ENCODE measurements around the gene PPP1R12B.
"Not testable (repeated sequence)": the region's sequence is repeated elsewhere in the genome, so short reads cannot be mapped to it uniquely, and the experiment has no call there.

DNA sequence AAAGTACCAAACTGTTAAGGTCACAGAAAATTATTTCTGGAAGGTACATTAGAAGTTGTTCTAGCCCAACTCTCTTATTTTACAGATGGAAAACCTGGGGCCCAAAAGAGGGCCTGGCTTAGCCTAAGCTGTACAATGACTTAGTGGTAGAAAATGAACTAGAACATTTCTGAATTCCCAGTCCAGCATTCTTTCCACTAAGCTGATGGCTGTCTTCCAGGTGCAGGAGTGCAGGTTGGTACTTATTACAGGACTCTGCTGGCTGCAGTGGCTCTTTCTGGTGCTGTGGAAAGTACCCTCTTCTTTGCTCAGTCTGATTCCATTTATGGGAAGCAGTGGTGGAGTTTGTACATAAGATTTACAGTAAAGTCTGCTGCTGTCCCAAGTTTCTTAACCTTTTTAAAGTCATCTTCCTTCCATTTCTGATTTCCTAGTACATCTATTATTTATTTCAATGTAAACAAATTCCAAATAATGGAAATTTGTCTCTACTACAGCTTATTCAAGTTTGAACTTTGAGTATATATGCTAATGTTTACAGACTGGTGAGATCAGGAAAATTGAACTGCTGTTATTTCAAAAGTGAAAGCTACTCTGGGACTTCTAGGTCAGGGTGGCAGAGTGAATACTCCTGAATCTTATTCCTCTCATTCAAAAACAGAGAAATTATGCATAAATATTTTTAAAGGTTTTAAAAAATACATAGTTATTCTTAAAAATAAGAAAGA is 171.8 kb downstream of the PPP1R12B start:
- not testable (repeated sequence) for TF ChIP-seq POLR2AphosphoS5 (IDR thresholded peaks at IDR 0.05; ENCODE audit: low read depth, low read length); SIN3A (IDR thresholded peaks at IDR 0.05; ENCODE audit: borderline replicate concordance, insufficient read depth, low read depth, low read length)
- TF ChIP-seq, protein P1, sequence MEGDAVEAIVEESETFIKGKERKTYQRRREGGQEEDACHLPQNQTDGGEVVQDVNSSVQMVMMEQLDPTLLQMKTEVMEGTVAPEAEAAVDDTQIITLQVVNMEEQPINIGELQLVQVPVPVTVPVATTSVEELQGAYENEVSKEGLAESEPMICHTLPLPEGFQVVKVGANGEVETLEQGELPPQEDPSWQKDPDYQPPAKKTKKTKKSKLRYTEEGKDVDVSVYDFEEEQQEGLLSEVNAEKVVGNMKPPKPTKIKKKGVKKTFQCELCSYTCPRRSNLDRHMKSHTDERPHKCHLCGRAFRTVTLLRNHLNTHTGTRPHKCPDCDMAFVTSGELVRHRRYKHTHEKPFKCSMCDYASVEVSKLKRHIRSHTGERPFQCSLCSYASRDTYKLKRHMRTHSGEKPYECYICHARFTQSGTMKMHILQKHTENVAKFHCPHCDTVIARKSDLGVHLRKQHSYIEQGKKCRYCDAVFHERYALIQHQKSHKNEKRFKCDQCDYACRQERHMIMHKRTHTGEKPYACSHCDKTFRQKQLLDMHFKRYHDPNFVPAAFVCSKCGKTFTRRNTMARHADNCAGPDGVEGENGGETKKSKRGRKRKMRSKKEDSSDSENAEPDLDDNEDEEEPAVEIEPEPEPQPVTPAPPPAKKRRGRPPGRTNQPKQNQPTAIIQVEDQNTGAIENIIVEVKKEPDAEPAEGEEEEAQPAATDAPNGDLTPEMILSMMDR (IDR thresholded peaks at IDR 0.05) = not testable (repeated sequence)
- TF ChIP-seq, protein P2, sequence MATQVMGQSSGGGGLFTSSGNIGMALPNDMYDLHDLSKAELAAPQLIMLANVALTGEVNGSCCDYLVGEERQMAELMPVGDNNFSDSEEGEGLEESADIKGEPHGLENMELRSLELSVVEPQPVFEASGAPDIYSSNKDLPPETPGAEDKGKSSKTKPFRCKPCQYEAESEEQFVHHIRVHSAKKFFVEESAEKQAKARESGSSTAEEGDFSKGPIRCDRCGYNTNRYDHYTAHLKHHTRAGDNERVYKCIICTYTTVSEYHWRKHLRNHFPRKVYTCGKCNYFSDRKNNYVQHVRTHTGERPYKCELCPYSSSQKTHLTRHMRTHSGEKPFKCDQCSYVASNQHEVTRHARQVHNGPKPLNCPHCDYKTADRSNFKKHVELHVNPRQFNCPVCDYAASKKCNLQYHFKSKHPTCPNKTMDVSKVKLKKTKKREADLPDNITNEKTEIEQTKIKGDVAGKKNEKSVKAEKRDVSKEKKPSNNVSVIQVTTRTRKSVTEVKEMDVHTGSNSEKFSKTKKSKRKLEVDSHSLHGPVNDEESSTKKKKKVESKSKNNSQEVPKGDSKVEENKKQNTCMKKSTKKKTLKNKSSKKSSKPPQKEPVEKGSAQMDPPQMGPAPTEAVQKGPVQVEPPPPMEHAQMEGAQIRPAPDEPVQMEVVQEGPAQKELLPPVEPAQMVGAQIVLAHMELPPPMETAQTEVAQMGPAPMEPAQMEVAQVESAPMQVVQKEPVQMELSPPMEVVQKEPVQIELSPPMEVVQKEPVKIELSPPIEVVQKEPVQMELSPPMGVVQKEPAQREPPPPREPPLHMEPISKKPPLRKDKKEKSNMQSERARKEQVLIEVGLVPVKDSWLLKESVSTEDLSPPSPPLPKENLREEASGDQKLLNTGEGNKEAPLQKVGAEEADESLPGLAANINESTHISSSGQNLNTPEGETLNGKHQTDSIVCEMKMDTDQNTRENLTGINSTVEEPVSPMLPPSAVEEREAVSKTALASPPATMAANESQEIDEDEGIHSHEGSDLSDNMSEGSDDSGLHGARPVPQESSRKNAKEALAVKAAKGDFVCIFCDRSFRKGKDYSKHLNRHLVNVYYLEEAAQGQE (IDR thresholded peaks at IDR 0.05; ENCODE audit: insufficient read depth in 1 of 2, low read depth in 2 of 2, low read length in 1 of 2) = not testable (repeated sequence)

Measured in Panc1 (cell line).